CD14-positive monocyte (primary cell): ENCODE data around the gene C20orf204. TPM values are rescaled to one million over a fixed set of nuclear protein-coding genes. Genes with fewer than 3 reads are reported as not detected.

Source experiments
- DNase-seq, 3 donors: peaks; one replicate each; pipeline ENCODE4 v3.0.0-alpha.2; 2011 to 2022
- H2AFZ ChIP-seq: 2 replicates; pipeline ENCODE4 v1.6.0; 2012; ENCODE audit warnings: mild to moderate bottlenecking, low read depth, low read length, inconsistent platforms; ENCODE audit not compliant: insufficient read depth, poor library complexity, severe bottlenecking
- H3K27ac ChIP-seq, 2 donors: 1 replicate in 1 of 2; 2 replicates in 1 of 2; pipeline ENCODE4 v1.5.1; 2012 to 2013; ENCODE audit warnings: low read length in 2 of 2, control low read depth in 1 of 2, inconsistent platforms in 1 of 2, low read depth in 1 of 2, mild to moderate bottlenecking in 1 of 2
- H3K27me3 ChIP-seq, 2 donors: one replicate each; pipeline versions ENCODE4 v1.6.0 to v1.6.1; 2011 to 2013; ENCODE audit warnings: low read length in 2 of 2; ENCODE audit not compliant: control insufficient read depth in 2 of 2, insufficient read depth in 2 of 2
- H3K36me3 ChIP-seq, 2 donors: replicated peaks in 1 of 2; 1 replicate in 1 of 2; 2 replicates in 1 of 2; pipeline versions ENCODE4 v1.5.1 to v1.6.1; 2012 to 2013; ENCODE audit warnings: low read length in 2 of 2, control low read depth in 1 of 2, inconsistent platforms in 1 of 2, mild to moderate bottlenecking in 1 of 2; ENCODE audit not compliant: insufficient read depth in 2 of 2, control insufficient read depth in 1 of 2
- H3K4me1 ChIP-seq, 2 donors: 1 replicate in 1 of 2; 2 replicates in 1 of 2; pipeline versions ENCODE4 v1.5.1 to v1.6.1; 2012 to 2013; ENCODE audit warnings: low read length in 2 of 2, control low read depth in 1 of 2, inconsistent platforms in 1 of 2, mild to moderate bottlenecking in 1 of 2, moderate library complexity in 1 of 2; ENCODE audit not compliant: insufficient read depth in 2 of 2, control insufficient read depth in 1 of 2
- H3K4me2 ChIP-seq: replicated peaks from 2 replicates; pipeline ENCODE3; 2012; ENCODE audit warnings: low read length, moderate library complexity, mild to moderate bottlenecking; ENCODE audit not compliant: poor library complexity, severe bottlenecking; ENCODE audit errors: extremely low read depth
- H3K4me3 ChIP-seq, 3 experiments: fragments of 200-600 bp in 1 of 3; sonication (generic) in 1 of 3; replicated peaks in 1 of 3; 1 replicate in 2 of 3; 2 replicates in 1 of 3; pipeline ENCODE4 v1.5.1; 2011 to 2013; ENCODE audit warnings: low read length in 3 of 3, mild to moderate bottlenecking in 3 of 3, control low read depth in 2 of 3, low read depth in 2 of 3, inconsistent platforms in 1 of 3, moderate library complexity in 1 of 3
- H3K79me2 ChIP-seq: 2 replicates; pipeline ENCODE4 v1.6.0; 2012; ENCODE audit warnings: mild to moderate bottlenecking, control low read depth, inconsistent platforms, low read length, moderate library complexity; ENCODE audit not compliant: insufficient read depth
- H3K9ac ChIP-seq: 2 replicates; pipeline ENCODE4 v1.6.0; 2017; ENCODE audit warnings: low read length, mild to moderate bottlenecking; ENCODE audit not compliant: insufficient read depth, poor library complexity, severe bottlenecking
- H3K9me3 ChIP-seq, 2 donors: replicated peaks in 1 of 2; 1 replicate in 1 of 2; 2 replicates in 1 of 2; pipeline versions ENCODE4 v1.5.1 to v1.6.1; 2012 to 2013; ENCODE audit warnings: low read length in 2 of 2, control low read depth in 1 of 2; ENCODE audit not compliant: control insufficient read depth in 1 of 2, insufficient read depth in 1 of 2
- H4K20me1 ChIP-seq: 2 replicates; pipeline ENCODE4 v1.6.0; 2012; ENCODE audit warnings: mild to moderate bottlenecking, low read length, control low read depth, moderate library complexity; ENCODE audit not compliant: insufficient read depth
- H3K27ac Mint-ChIP-seq, 7 donors: one replicate each; pipeline ENCODE4 v1.8.0; 2020; ENCODE audit warnings: mild to moderate bottlenecking in 7 of 7, mixed read lengths in 7 of 7, moderate library complexity in 6 of 7, inconsistent platforms in 2 of 7
- H3K27me3 Mint-ChIP-seq, 3 donors: one replicate each; pipeline ENCODE4 v1.8.0; 2021 to 2022; ENCODE audit warnings: low read depth in 3 of 3, mild to moderate bottlenecking in 3 of 3, mixed read lengths in 3 of 3, moderate library complexity in 3 of 3, inconsistent platforms in 1 of 3
- H3K36me3 Mint-ChIP-seq, 2 donors: one replicate each; pipeline ENCODE4 v1.8.0; 2020; ENCODE audit warnings: mixed read lengths in 2 of 2, inconsistent platforms in 1 of 2, mild to moderate bottlenecking in 1 of 2
- H3K4me1 Mint-ChIP-seq: one replicate; pipeline ENCODE4 v1.8.0; 2020; ENCODE audit warnings: mild to moderate bottlenecking, mixed read lengths
- H3K4me3 Mint-ChIP-seq, 2 donors: one replicate each; pipeline ENCODE4 v1.8.0; 2020; ENCODE audit warnings: mild to moderate bottlenecking in 2 of 2, mixed read lengths in 2 of 2, moderate library complexity in 1 of 2
- H3K9me3 Mint-ChIP-seq, 7 donors: one replicate each; pipeline ENCODE4 v1.8.0; 2020 to 2022; ENCODE audit warnings: mixed read lengths in 7 of 7, mild to moderate bottlenecking in 6 of 7, moderate library complexity in 6 of 7, inconsistent platforms in 2 of 7
- CTCF ChIP-seq: fragments of 200-600 bp; IDR thresholded peaks from one replicate; pipeline ENCODE4 v1.8.0; 2022; ENCODE audit warnings: antibody characterized with exemption, mild to moderate bottlenecking
- WGBS: methylation state at CpG from one replicate; pipeline ENCODE4 v1.1.5; 2013; ENCODE audit warnings: missing lambda C conversion rate; ENCODE audit not compliant: insufficient coverage; 5-methylcytosine and 5-hydroxymethylcytosine counted together
- intact Hi-C, 2 donors: fragments of 100-400 bp; cut with micrococcal nuclease; formaldehyde crosslinking; loops; one replicate each; pipeline versions ENCODE4 v1.15.0 to v1.15.1; 2023
- polyA plus RNA-seq, 3 donors: library from polyadenylated mRNA; depleted of rRNA in 1 of 3; unstranded in 2 of 3; stranded (reverse) in 1 of 3; fragments of 300-500 nt in 2 of 3; fragments of >200 nt in 1 of 3; fragmentation: Illumina TruSeq in 2 of 3; gene quantifications; 1 replicate in 2 of 3; 2 replicates in 1 of 3; pipeline ENCODE4 v1.2.3, GENCODE V29; 2012 to 2021

C20orf204 gene
- polyA plus RNA-seq, 3 donors, result 0.20 TPM; not detected in 2

GRCh38 chr20:64072498-64073063 lies 36.6 kb downstream of the C20orf204 start:
- no peaks in the 10 kb centered on the region for H3K27me3 ChIP-seq
- peaks cover 41% of the 10 kb centered on the region for H3K79me2 ChIP-seq
- intact Hi-C loops, result no loop called here
- Mint-ChIP-seq H3K27me3 (peaks cover 0 to 4% (median 2%) of the 10 kb centered on the region in 3 donors), H3K36me3 (peaks cover 32 to 48% of the 10 kb centered on the region in 2 donors), H3K4me1 (peaks cover 31% of the 10 kb centered on the region), H3K9me3 (peaks cover 0 to 2% (median 0%) of the 10 kb centered on the region in 7 donors), H3K4me3 (no peak overlapping the region), H3K27ac (peak overlapping the region in 4 of 7 donors; percentile 32 to 81 (median 62))
- H3K4me3 ChIP-seq, result no peak overlapping the region
- WGBS, result 75% methylated on average over 8 of the region's 14 CpGs
- H3K9me3 ChIP-seq, result no peaks in the 10 kb centered on the region
- peak overlapping the region; percentile 19 to 36 for H3K27ac ChIP-seq
- no peak overlapping the region for H3K9ac ChIP-seq
- TF ChIP-seq CTCF, result no peak
- peaks cover 43 to 46% of the 10 kb centered on the region in 2 donors for H3K36me3 ChIP-seq
- H2AFZ ChIP-seq, result no peak overlapping the region
- H3K4me1 ChIP-seq, result peaks cover 21 to 40% of the 10 kb centered on the region in 2 donors
- H4K20me1 ChIP-seq, result peaks cover 92% of the 10 kb centered on the region
- H3K4me2 ChIP-seq, result no peak overlapping the region
- no peak for DNase-seq

DNA sequence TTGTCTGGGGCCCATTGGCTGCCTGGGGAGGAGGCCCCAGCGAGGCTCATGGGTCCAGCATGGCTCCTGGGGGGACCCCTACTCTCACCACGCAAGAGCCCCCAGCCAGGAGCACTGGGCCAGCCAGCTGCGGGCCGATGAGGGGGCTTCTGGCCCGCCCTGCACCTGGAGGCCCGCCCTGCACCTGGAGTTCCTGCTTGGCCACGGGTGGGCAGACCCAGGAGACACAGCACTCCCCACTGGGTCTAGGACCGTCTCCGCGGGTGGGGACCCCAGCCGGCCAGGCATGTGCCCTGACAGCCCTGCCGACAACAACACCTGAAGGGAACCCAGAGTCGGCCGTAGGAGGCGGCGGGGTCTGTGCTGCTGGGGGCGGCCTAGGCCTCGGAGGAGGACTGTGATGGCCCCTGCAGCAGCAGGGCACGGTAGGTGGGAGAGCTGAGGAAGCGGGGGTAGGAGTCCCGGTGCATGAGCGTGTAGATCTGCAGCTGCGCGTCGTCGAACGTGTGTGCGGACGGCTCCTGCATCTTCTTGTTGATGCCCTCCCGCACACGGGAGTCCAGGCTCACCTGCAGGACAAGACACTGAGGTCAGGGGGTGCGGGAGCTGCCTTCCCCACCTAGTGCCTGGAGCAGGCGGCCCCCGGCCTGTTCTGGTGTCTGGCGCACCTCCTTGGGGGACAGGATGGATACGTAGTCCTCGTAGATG lies 37.6 kb downstream of the C20orf204 start:
- H3K4me2 ChIP-seq, result no peak overlapping the region
- H3K9me3 ChIP-seq, result no peaks in the 10 kb centered on the region
- H3K9me3 Mint-ChIP-seq, result no peaks in the 10 kb centered on the region
- peaks cover 32 to 51% of the 10 kb centered on the region in 2 donors for H3K36me3 Mint-ChIP-seq
- no peaks in the 10 kb centered on the region for H3K27me3 ChIP-seq
- no peak for TF ChIP-seq CTCF
- intact Hi-C loops, result no loop called here
- H3K27ac ChIP-seq, result peak overlapping the region in 1 of 2 donors; percentile 14
- no peak overlapping the region for H3K9ac ChIP-seq
- no peak overlapping the region for H3K4me3 ChIP-seq
- no peak overlapping the region for H3K4me3 Mint-ChIP-seq
- peaks cover 43 to 46% of the 10 kb centered on the region in 2 donors for H3K36me3 ChIP-seq
- peaks cover 0 to 2% (median 2%) of the 10 kb centered on the region in 3 donors for H3K27me3 Mint-ChIP-seq
- peaks cover 52% of the 10 kb centered on the region for H3K79me2 ChIP-seq
- H3K4me1 ChIP-seq, result peaks cover 21 to 45% of the 10 kb centered on the region in 2 donors
- WGBS, result 96% methylated on average over 29 of the region's 37 CpGs
- peaks cover 96% of the 10 kb centered on the region for H4K20me1 ChIP-seq
- peak overlapping the region in 1 of 7 donors; percentile 35 for H3K27ac Mint-ChIP-seq
- no peak for DNase-seq
- H3K4me1 Mint-ChIP-seq, result peaks cover 29% of the 10 kb centered on the region
- H2AFZ ChIP-seq, result no peak overlapping the region
